ENCODE measurements around the gene KCNQ1.

DNA sequence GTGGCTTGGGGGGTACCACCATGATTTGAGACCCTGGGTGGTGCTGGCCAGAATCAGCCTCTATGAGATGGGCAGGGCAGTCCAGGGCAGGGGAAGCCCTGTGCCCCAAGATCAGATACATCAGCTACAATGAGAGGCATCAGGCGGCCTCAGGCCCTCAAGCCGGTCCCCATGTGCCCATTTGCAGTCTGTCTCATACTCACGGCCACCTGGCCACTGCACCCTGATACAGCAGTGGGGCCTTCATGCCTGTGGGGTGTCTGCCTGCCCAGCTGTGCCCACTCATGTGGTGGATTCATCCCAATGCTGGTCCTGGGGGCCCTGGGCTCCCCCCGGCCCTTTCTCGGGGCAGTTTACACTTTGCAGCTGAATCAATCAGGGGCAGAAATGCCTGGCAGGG lies 297.4 kb downstream of the KCNQ1 start:
- no peak for TF ChIP-seq POLR2A (IDR thresholded peaks at IDR 0.05)
- TF ChIP-seq, protein P1, sequence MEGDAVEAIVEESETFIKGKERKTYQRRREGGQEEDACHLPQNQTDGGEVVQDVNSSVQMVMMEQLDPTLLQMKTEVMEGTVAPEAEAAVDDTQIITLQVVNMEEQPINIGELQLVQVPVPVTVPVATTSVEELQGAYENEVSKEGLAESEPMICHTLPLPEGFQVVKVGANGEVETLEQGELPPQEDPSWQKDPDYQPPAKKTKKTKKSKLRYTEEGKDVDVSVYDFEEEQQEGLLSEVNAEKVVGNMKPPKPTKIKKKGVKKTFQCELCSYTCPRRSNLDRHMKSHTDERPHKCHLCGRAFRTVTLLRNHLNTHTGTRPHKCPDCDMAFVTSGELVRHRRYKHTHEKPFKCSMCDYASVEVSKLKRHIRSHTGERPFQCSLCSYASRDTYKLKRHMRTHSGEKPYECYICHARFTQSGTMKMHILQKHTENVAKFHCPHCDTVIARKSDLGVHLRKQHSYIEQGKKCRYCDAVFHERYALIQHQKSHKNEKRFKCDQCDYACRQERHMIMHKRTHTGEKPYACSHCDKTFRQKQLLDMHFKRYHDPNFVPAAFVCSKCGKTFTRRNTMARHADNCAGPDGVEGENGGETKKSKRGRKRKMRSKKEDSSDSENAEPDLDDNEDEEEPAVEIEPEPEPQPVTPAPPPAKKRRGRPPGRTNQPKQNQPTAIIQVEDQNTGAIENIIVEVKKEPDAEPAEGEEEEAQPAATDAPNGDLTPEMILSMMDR (IDR thresholded peaks at IDR 0.05): no peak

All from adrenal gland (tissue), 5 donors.